ENCODE results near the gene GPER1.

DNA sequence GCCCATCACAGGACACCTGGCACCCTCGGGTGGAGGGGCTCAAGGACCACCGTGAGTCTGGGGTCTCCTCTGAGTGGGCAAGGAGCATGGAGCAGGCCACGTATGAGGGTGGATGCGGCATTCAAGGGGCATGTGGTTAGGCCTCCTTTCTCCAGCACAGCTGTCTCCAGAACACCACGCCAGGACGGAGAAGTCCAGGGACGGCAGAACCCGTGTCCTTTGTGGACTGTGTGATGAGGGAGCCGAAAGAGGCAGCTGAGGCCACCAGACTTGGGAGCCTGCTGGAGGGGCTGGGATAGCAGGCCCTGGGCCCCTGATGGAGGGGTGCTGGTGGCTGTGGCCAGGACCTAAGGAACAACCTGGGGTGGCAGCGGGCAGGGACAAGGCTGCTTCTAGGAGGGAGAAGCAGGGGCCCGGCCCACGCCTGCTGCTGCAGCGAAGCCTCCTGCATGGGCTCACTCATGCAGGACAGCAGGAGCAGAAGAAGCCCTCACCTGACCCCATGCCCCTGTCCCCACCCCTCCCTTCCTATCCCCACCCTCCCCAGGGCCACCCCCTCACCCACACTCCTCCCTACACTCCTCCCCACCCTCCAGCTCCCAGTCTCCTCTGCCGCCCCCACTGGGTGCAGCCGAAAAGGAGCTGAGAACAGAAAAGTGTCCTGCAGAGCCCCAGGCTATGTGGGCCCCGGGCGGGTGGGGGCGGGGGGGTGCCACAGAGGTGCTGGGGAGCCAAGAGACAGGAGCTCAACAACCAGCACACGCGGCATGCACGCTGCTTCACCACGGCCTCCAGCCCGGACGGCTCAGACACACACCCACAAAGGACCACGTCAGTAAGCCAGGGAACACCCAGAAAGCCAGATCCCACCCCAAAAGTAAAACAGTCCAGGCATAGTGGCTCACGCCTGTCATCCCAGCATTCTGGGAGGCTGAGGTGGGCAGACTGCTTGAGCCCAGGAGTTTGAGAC lies 42.4 kb downstream of the GPER1 start:
- no peak for TF ChIP-seq POLR2A (IDR thresholded peaks at IDR 0.05)
- TF ChIP-seq, protein P1, sequence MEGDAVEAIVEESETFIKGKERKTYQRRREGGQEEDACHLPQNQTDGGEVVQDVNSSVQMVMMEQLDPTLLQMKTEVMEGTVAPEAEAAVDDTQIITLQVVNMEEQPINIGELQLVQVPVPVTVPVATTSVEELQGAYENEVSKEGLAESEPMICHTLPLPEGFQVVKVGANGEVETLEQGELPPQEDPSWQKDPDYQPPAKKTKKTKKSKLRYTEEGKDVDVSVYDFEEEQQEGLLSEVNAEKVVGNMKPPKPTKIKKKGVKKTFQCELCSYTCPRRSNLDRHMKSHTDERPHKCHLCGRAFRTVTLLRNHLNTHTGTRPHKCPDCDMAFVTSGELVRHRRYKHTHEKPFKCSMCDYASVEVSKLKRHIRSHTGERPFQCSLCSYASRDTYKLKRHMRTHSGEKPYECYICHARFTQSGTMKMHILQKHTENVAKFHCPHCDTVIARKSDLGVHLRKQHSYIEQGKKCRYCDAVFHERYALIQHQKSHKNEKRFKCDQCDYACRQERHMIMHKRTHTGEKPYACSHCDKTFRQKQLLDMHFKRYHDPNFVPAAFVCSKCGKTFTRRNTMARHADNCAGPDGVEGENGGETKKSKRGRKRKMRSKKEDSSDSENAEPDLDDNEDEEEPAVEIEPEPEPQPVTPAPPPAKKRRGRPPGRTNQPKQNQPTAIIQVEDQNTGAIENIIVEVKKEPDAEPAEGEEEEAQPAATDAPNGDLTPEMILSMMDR (IDR thresholded peaks at IDR 0.05), result no peak

All from adrenal gland (tissue), 5 donors.